CD4-positive, alpha-beta T cell (primary cell): ENCODE measurements around the gene CYP26A1. TPM values are rescaled to one million over a fixed set of nuclear protein-coding genes. Genes with fewer than 3 reads are reported as not detected.

Experiments
- ATAC-seq: fragments of 200-7000 bp; cut with Tn5 transposase; one replicate; pipeline ENCODE4 v1.10.0; 2022; ENCODE audit warnings: mild to moderate bottlenecking; ENCODE audit not compliant: poor library complexity
- CTCF ChIA-PET: fragments of 350-600 bp; sonication (Branson Sonifier 250); formaldehyde crosslinking; loops from one replicate; lab custom pipeline; 2021; ENCODE audit warnings: antibody characterized with exemption, inconsistent platforms; lab: Charles Lee
- POLR2A ChIA-PET: fragments of 350-600 bp; sonication (Branson Sonifier 250); formaldehyde crosslinking; loops from one replicate; lab custom pipeline; 2021; ENCODE audit warnings: antibody characterized with exemption, inconsistent platforms; lab: Charles Lee
- DNase-seq, 14 experiments: peaks; one replicate each; pipeline ENCODE4 v3.0.0-alpha.2; 2013 to 2020; ENCODE audit warnings: mixed read lengths in 2 of 14
- H3K27ac ChIP-seq, 2 donors: one replicate each; pipeline versions ENCODE4 v1.5.1 to v1.7.0; 2013; ENCODE audit warnings: low read length in 2 of 2, low read depth in 1 of 2, mild to moderate bottlenecking in 1 of 2
- H3K27me3 ChIP-seq, 2 experiments: 1 replicate in 1 of 2; 2 replicates in 1 of 2; pipeline versions ENCODE4 v1.6.1 to v1.7.0; 2013; ENCODE audit warnings: low read length in 2 of 2, control low read depth in 1 of 2, mild to moderate bottlenecking in 1 of 2, moderate library complexity in 1 of 2; ENCODE audit not compliant: insufficient read depth in 2 of 2, control insufficient read depth in 1 of 2
- H3K36me3 ChIP-seq: one replicate; pipeline ENCODE4 v1.6.1; 2013; ENCODE audit warnings: low read length, control low read depth; ENCODE audit not compliant: insufficient read depth
- H3K4me1 ChIP-seq: one replicate; pipeline ENCODE4 v1.6.1; 2013; ENCODE audit warnings: low read length, control low read depth; ENCODE audit not compliant: insufficient read depth
- H3K4me3 ChIP-seq: one replicate; pipeline ENCODE4 v1.5.1; 2013; ENCODE audit warnings: mild to moderate bottlenecking, low read length, moderate library complexity
- H3K9me3 ChIP-seq, 2 experiments: 1 replicate in 1 of 2; 2 replicates in 1 of 2; pipeline versions ENCODE4 v1.6.1 to v1.7.0; 2013; ENCODE audit warnings: low read length in 2 of 2, mild to moderate bottlenecking in 2 of 2, control low read depth in 1 of 2, moderate library complexity in 1 of 2; ENCODE audit not compliant: control insufficient read depth in 1 of 2, insufficient read depth in 1 of 2
- H3K27ac Mint-ChIP-seq: one replicate; pipeline ENCODE4 v1.8.0; 2020; ENCODE audit warnings: mixed read lengths
- H3K27me3 Mint-ChIP-seq: one replicate; pipeline ENCODE4 v1.8.0; 2021; ENCODE audit warnings: mixed read lengths
- H3K36me3 Mint-ChIP-seq: one replicate; pipeline ENCODE4 v1.8.0; 2021; ENCODE audit warnings: low read depth, mixed read lengths
- H3K4me1 Mint-ChIP-seq: one replicate; pipeline ENCODE4 v1.8.0; 2021; ENCODE audit warnings: low read depth, mixed read lengths
- H3K4me3 Mint-ChIP-seq: one replicate; pipeline ENCODE4 v1.8.0; 2020; ENCODE audit warnings: mild to moderate bottlenecking, mixed read lengths
- H3K9me3 Mint-ChIP-seq: one replicate; pipeline ENCODE4 v1.8.0; 2020; ENCODE audit warnings: mixed read lengths
- CTCF ChIP-seq: fragments of 200-600 bp; IDR thresholded peaks from one replicate; pipeline ENCODE4 v1.8.0; 2022; ENCODE audit warnings: antibody characterized with exemption, mild to moderate bottlenecking
- intact Hi-C, 2 experiments: fragments of 100-400 bp; cut with DNase I in 1 of 2; cut with micrococcal nuclease in 1 of 2; formaldehyde crosslinking; loops; one replicate each; pipeline versions ENCODE4 v1.15.1 to v1.9.0; 2023 to 2025; cut with DNase I, micrococcal nuclease
- total RNA-seq, 174 experiments: library from RNA in 2 of 174; stranded (reverse) in 2 of 174; gene quantifications; one replicate each; pipeline ENCODE4 v1.2.3 and lab custom pipeline; 2021 to 2026

CYP26A1 gene
- total RNA-seq, 2 experiments from 2014 or later: not detected

GRCh38 chr10:93085272-93085859 is 11.7 kb downstream of the CYP26A1 start:
- ChIA-PET CTCF (no interaction called here), POLR2A (no interaction called here)
- Histone ChIP-seq H3K27ac (no peak overlapping the region), H3K27me3 (peaks cover 0 to under 1% of the 10 kb centered on the region in 2 experiments), H3K36me3 (no peaks in the 10 kb centered on the region), H3K4me3 (no peak overlapping the region), H3K4me1 (peaks cover 1% of the 10 kb centered on the region), H3K9me3 (no peaks in the 10 kb centered on the region)
- no peak for TF ChIP-seq CTCF
- H3K4me3 Mint-ChIP-seq: no peak overlapping the region
- H3K27ac Mint-ChIP-seq: no peak overlapping the region
- H3K9me3 Mint-ChIP-seq: no peaks in the 10 kb centered on the region
- ATAC-seq (no peak), DNase-seq (no peak)
- H3K4me1 Mint-ChIP-seq: no peaks in the 10 kb centered on the region
- H3K27me3 Mint-ChIP-seq: peaks cover 24% of the 10 kb centered on the region
- intact Hi-C loops: loop anchor here in 1 of 2 experiments (10.0 kb wide), 1 partner anchor 201 kb away; no protein-coding TSS in a partner anchor
- H3K36me3 Mint-ChIP-seq: no peaks in the 10 kb centered on the region

- Histone ChIP-seq H3K36me3 (no peaks in the 10 kb centered on the region), H3K27ac (no peak overlapping the region), H3K9me3 (no peaks in the 10 kb centered on the region), H3K4me3 (no peak overlapping the region), H3K27me3 (no peaks in the 10 kb centered on the region), H3K4me1 (no peaks in the 10 kb centered on the region)
- no peak overlapping the region for H3K27ac Mint-ChIP-seq
- peaks cover 19% of the 10 kb centered on the region for H3K27me3 Mint-ChIP-seq
- TF ChIP-seq CTCF: no peak
- ATAC-seq: no peak
- no peaks in the 10 kb centered on the region for H3K4me1 Mint-ChIP-seq
- no peak for DNase-seq
- no peaks in the 10 kb centered on the region for H3K9me3 Mint-ChIP-seq
- POLR2A ChIA-PET: no interaction called here
- CTCF ChIA-PET: no interaction called here
- H3K4me3 Mint-ChIP-seq: no peak overlapping the region
- H3K36me3 Mint-ChIP-seq: no peaks in the 10 kb centered on the region
- intact Hi-C loops: loop anchor here in 1 of 2 experiments (10.0 kb wide), 1 partner anchor 201 kb away; no protein-coding TSS in a partner anchor
These were observed 12.6 kb downstream of the CYP26A1 start for GRCh38 chr10:93086289-93086688.

GRCh38 chr10:93087846-93088245 is 14.2 kb downstream of the CYP26A1 start:
- Histone ChIP-seq H3K4me3 (no peak overlapping the region), H3K9me3 (no peaks in the 10 kb centered on the region), H3K36me3 (no peaks in the 10 kb centered on the region), H3K27ac (no peak overlapping the region), H3K4me1 (no peaks in the 10 kb centered on the region), H3K27me3 (no peaks in the 10 kb centered on the region)
- no peak for DNase-seq
- ChIA-PET POLR2A (no interaction called here), CTCF (interaction anchor here (1.5 kb wide), 1 partner anchor 7 kb away, joined by 4 read pairs; no protein-coding TSS in a partner anchor)
- intact Hi-C loops: loop anchor here in 1 of 2 experiments (10.0 kb wide), 1 partner anchor 203 kb away; no protein-coding TSS in a partner anchor
- H3K36me3 Mint-ChIP-seq: no peaks in the 10 kb centered on the region
- H3K27ac Mint-ChIP-seq: no peak overlapping the region
- H3K27me3 Mint-ChIP-seq: peaks cover 13% of the 10 kb centered on the region
- no peak overlapping the region for H3K4me3 Mint-ChIP-seq
- ATAC-seq: no peak
- no peaks in the 10 kb centered on the region for H3K4me1 Mint-ChIP-seq
- TF ChIP-seq CTCF: no peak
- no peaks in the 10 kb centered on the region for H3K9me3 Mint-ChIP-seq
